C4-2B (cell line): Measurements from ENCODE around the gene ATP13A1.
A peak's percentile ranks its signal among the peaks of the same experiment; 100 is the strongest.
"Not testable (repeated sequence)": the region's sequence is repeated elsewhere in the genome, so short reads cannot be mapped to it uniquely, and the experiment has no call there.

ENCODE experiments used
- H3K27ac ChIP-seq: fragments of 450-650 bp; 2 replicates; pipeline ENCODE4 v1.5.1; 2017
- ZFX ChIP-seq: fragments of 450-650 bp; IDR thresholded peaks from 2 replicates; pipeline ENCODE4 v1.6.1; 2017
- TF ChIP-seq, protein P1 (sequence below): fragments of 450-650 bp; conservative IDR thresholded peaks from 2 replicates; pipeline ENCODE4 v1.5.1; 2017; ENCODE audit warnings: mild to moderate bottlenecking

ATP13A1 gene

GRCh38 chr19:19672816-19673215 lies 9.3 kb upstream of the ATP13A1 start:
- no peak for TF ChIP-seq ZFX
- TF ChIP-seq, protein P1, sequence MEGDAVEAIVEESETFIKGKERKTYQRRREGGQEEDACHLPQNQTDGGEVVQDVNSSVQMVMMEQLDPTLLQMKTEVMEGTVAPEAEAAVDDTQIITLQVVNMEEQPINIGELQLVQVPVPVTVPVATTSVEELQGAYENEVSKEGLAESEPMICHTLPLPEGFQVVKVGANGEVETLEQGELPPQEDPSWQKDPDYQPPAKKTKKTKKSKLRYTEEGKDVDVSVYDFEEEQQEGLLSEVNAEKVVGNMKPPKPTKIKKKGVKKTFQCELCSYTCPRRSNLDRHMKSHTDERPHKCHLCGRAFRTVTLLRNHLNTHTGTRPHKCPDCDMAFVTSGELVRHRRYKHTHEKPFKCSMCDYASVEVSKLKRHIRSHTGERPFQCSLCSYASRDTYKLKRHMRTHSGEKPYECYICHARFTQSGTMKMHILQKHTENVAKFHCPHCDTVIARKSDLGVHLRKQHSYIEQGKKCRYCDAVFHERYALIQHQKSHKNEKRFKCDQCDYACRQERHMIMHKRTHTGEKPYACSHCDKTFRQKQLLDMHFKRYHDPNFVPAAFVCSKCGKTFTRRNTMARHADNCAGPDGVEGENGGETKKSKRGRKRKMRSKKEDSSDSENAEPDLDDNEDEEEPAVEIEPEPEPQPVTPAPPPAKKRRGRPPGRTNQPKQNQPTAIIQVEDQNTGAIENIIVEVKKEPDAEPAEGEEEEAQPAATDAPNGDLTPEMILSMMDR = no peak
- H3K27ac ChIP-seq = no peak overlapping the region

- no peak for TF ChIP-seq ZFX
- TF ChIP-seq, protein P1 = no peak
- no peak overlapping the region for H3K27ac ChIP-seq
Observed at GRCh38 chr19:19670070-19670551, 6.6 kb upstream of the ATP13A1 start.

- H3K27ac ChIP-seq = peak within 1 kb of the TSS; percentile 80
- TF ChIP-seq, protein P1 = no peak
- no peak for TF ChIP-seq ZFX
Observed at GRCh38 chr19:19668230-19669012, 4.9 kb upstream of the ATP13A1 start, which contains the start of gene ZNF101. TSS of gene ZNF101 (plus strand) at chr19:19668839. CDS start at chr19:19668964, 125 bp downstream.

- not testable (repeated sequence) for H3K27ac ChIP-seq
Observed at GRCh38 chr19:19665420-19665948, 2.0 kb upstream of the ATP13A1 start.

DNA sequence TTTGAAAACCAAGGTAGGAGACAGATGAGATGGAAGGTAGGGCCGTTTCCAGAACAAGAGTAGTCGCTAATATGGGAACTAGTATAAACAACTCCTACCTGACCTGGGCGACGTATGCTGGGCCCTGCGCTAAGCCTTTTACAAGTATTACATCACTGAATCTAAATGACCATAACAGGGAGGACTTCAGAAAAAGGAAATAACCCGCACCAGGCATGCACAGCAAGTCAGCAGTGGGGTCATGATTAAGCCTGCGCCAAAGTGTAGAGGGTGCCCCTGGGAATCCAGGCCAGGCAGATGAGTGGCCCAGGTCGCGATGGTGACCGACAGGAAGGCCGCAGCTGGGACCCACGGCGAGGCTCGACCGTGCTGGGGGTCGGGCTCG lies 613 bp downstream of the ATP13A1 start:
- peak overlapping the region; percentile 91 for H3K27ac ChIP-seq
- TF ChIP-seq, protein P1 = no peak
- no peak for TF ChIP-seq ZFX

- no peak for TF ChIP-seq ZFX
- TF ChIP-seq, protein P1 = no peak
- H3K27ac ChIP-seq = peak overlapping the region; percentile 91
Observed at GRCh38 chr19:19662344-19662743, 1.1 kb downstream of the ATP13A1 start.

DNA sequence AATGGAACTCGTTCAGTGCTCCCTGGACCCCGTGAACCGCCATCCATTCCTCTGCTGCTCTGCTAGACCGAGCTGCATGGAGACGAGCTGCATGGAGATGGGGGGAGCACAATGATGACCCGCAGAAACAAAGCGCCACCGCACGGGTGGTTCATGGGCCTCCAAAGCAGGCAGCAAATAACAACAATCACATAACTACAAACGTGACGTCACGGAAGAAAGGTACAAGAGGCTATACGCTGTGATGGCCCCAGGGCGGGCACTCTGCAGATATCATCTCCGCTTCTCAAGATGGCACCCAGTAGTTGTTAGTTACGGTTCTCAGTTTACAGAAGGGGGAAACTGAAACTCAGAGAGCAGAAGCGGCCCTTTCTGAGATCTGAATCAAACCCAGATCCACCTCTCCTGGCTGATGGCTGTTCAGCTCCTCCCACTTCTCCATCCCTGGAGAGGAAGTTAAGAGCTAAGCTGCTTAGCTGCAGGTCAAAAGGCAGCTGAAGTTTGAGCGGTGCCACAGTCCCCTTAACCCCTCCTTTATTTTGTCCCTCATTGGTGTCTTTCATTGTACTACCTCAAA lies 1.7 kb downstream of the ATP13A1 start:
- TF ChIP-seq, protein P1 = no peak
- H3K27ac ChIP-seq = no peak overlapping the region
